HK-2 (cell line): ENCODE results near the gene S100PBP.

Experiments used
- DNase-seq: peaks from one replicate; pipeline ENCODE4 v3.0.0-alpha.2; 2018; ENCODE audit not compliant: unreplicated experiment

S100PBP gene

DNA sequence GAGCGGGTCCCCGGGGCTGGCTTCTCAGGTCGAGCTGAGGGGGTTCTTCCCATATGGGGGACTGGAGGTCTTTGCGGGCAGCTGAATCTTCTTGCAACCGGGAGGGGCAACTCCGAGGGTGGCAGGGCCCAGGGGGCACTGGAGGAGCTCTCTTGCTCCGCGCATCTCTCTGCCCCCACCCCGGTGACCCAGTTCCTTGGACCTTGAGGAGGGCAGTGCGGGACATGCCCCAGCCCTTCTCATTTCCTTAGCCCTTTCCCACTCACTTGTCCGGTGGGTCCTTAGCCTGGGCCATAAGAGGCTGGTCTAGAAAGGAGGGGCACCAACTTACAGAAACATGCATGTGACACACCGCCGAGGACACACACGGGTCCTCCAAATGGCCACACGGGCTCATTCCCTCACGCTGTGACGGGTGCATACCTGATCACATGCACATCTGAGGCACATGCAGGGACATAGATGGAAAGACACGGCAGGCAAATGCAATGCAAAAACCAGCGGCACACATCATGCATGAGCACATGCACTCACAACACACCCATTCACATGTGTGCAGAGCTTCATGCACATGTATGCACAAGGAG lies 69.5 kb downstream of the S100PBP start:
- DNase-seq = no peak

DNA sequence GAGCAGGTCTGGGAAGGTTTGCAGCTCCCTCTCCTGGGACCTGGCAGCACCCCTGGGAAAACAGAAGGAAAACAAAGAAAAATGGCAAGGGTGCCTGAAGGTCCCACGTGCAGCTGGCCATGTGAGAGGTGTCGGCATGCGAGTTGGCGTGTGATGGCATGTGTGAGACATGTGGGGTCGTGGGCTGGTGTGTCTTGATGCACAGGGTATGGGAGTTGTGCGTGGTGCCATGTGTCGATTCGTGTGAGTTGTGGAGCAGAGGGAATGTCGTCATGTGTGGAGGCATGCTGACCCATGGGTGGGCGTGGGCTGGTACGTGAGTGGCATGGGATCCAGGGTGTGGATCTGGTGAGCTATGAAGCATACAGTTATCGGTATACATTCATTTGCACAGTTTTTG lies 70.2 kb downstream of the S100PBP start:
- DNase-seq = no peak

- no peak for DNase-seq
Measured at GRCh38 chr1:32888134-32888533, 70.7 kb downstream of the S100PBP start.

DNA sequence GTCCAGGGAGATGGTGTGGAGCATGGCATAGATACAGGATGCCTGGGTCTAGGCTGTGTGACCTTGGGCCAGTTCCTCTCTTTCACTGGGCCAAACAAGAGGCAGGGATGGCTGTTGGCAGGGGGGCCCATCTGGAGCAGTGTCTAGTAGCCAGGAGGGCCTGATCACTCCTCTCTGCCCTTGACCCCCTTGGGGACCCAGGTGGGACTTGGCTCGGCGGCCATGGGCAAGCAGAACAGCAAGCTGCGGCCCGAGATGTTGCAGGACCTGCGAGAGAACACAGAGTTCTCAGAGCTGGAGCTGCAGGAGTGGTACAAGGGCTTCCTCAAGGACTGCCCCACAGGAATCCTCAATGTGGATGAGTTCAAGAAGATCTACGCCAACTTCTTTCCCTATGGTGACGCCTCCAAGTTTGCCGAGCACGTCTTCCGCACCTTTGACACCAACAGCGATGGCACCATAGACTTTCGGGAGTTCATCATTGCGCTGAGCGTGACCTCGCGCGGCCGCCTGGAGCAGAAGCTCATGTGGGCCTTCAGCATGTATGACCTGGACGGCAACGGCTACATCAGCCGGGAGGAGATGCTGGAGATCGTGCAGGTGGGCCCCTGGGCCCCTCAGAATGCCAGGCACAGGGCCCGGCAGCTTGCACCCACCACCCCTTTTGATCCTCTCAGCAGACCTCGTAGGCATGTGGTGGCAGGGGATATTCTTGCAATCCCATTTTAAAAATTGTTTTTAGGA lies 71.4 kb downstream of the S100PBP start:
- no peak for DNase-seq

DNA sequence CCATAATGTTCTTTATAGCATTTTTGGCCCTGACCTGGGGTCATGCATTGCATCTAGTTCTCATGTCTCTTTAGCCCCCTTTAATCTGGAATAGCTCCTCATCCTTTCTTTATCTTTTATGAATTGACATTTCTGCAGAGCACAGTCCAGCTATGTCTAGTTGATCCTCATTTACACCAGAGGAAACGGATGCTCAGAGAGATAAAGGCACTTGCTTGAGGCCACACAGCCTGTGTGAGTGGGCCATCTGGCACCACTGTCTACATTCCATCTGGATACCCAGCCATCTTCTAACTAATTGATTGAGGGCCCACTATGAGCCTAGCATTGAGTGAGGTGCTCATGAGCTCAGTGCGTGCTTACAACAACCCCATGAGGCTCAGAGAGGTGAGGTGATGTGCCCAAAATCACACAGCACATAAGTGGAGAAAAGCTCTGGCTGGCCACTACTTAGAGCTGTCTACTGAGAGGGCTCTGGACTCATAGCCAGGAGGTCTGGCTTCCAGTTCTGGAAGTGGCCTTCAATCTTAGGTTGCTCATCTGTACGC lies 72.4 kb downstream of the S100PBP start:
- DNase-seq = no peak

DNA sequence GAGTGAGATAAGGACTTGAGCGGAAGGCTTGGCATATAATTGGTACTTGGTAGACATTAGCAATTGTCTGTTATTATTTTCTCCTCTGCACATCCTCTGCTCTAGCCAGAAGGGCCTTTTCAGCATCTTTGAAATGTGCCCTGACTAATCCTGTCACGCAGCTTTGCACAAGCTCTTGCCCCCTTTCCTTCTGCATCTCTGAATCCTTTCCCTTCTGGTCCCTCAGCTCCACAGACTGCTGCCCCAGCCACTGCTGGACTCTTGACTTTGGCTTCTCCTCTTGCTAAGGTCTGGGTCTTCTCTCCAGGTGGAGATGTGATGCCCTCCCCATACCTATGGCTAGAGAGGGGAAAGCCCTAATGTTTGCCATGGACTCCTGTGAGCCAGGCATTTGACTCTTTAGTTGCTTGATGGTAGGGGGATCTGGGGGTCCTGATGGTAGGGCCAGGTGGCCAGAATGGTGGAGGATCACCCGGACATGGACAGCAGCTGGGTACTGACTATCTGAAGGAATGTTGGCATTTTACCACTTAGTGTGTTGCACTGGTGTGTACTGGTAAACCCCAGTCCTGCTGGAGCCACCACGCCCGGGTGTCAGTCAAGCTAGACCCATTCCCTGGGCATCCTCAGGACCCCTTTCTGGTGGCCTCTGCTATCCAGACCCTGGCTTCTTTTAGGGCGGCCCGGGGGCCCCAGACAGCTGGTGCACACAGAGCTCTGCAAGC lies 73.2 kb downstream of the S100PBP start:
- no peak for DNase-seq

DNA sequence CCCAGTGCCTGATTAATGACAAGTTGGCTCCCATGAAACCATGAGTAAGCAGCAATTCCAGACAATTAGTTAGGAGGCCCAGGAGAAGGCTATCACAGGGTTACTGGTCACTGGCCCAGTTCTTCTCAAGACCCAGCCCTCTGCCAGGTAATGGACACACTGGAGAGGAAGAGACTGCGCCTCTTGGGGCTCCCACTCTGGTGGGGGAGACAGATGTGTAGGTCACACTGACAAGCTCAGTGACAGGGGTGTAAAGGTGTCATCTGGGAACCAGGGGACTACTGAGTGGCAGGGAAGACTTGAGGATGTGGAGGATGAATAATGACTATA lies 73.8 kb downstream of the S100PBP start:
- DNase-seq = no peak

GRCh38 chr1:32891630-32892029 lies 74.2 kb downstream of the S100PBP start:
- no peak for DNase-seq

- no peak for DNase-seq
Measured at GRCh38 chr1:32892368-32893197, 75.1 kb downstream of the S100PBP start.

DNA sequence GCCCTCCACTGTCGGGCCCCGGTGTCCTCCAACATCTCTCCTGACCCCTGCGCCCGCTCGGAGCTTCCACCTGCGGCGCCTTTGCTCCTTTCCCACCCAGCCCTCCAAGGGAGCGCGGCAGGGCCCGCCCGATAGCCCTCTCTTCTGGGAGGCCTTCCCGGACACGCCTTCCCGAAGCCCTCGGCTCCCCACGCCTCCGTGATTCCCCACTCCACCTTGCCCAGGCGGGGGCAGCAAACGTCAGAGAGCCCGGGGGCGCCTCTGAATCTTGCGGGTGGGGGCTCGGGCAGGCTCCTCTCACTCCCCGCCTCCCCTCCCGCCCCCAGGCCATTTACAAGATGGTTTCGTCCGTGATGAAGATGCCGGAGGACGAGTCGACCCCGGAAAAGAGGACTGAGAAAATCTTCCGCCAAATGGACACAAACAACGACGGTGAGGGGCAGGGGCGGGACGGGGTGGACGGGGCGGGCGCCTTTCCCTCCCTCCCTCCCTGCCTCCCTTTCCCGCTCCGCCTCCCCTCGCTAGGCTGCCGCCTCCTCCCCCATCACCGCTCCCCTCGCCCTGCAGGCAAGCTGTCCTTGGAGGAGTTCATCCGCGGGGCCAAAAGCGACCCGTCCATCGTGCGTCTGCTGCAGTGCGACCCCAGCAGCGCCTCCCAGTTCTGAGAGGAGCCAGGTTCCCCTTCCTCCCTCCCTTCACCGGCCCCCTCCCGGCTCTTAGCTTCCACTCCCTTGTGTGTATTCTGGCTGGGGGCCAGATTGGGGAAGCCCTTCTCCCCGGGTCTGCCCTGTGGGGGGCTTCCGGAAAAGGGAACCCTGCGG lies 76.0 kb downstream of the S100PBP start:
- DNase-seq = no peak

GRCh38 chr1:32894019-32894600 lies 76.7 kb downstream of the S100PBP start:
- no peak for DNase-seq

DNA sequence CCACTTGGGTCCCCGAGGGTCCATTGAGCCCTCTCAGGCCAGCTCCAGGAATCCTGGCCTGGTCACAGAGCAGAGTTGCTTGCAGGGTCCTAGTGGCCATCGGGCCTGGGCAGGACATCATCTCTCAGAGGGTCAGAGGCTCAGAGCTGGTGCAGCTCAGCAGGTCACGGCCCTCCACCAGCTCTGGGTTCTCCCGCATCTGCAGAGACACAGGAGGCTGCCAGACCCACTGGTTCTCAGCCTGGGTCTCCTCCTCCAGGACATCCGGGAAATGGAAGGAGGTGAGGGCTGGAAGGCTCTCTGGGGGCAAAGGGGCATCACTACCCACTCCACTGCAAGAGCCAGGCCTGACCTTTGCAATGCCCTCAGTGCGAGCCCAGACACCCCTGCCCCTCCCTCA lies 77.2 kb downstream of the S100PBP start:
- no peak for DNase-seq

DNA sequence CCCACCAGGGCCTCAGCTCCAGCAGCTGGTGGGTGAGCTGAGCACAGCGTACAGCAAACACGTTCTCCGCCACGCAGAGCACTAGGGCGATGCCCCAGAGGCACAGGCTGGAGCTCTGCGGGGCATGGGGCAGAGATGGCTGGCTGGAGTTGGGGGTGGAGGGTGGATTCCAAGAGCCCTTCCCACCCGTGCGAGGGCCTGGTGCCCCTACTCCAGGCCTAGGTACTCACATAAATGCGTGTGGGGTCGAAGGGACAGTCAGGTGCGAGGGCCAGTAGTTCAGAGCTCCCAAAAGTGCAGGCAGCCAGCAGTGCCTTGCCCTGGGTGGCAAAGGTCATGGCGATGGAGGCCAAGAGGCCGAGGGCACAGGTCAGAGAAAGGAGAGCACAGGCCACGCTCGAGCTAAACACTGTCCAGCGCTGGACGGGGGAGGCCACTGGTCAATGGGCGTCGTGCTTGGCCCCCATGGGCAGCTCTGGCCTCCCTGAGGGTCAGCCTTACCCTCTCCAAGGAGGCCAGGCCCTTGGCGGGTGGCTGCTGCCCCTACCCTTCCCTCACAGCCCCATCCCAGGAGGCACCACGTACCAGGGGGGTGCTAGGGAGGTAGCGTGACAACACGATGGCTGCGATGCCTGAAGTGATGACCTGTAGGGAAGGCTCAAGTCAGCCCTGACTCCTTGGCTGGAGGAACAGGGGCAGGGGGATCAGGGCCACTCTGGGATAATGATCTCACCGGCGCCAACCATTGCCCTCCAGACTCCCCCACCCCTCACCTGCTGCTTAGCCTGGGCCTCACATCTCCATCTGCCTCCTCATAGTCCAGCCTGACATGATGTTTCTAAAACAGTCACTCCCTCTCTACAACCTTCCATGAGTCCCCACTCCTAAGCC lies 78.1 kb downstream of the S100PBP start:
- DNase-seq = no peak

- no peak for DNase-seq
Measured at GRCh38 chr1:32896451-32896850, 79.0 kb downstream of the S100PBP start.

DNA sequence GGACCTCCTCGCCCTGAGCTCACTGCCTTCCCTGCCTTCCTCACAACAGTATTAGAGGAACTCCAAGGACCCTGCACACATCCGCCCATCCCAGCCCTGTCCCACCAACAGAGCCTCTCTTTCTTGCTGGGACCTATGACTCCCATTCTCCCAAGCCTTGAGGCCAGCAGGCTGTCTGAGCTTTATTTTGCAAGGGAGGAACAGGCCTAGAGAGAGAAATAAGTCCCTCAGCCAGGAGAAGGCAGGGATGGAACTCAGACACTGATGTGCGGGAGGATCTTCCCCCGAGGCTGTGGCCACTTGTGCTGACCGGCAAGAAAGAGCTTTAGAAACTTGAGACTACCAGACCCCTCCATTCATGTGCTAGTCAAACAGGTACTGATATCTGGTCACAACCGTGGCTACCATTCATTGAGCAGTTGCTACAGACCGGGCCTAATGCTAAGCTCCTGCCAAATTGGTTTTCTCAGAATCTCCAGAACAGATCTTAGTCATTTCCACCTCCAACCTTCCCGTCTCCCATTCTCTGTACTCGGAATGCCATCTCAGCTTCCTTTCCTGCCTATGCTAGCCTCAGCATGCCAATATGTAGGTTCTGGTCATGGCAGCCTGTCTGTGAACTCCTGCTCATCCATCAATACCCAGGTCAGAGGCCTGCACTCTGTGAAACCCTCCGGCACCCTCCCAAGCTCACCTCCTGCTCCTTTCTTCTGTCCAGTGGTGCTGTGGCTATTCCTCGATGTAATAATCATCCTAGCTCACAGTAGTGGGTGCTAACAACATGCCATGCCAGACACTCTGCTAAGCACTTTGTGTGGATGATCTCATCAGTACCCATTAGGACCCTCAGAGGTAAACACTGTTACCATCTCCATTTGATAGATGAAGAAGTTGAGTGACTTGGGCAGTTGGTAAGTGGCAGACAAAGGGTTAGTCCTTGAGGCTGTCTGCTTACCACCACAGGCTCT lies 79.9 kb downstream of the S100PBP start:
- no peak for DNase-seq

GRCh38 chr1:32898056-32898455 lies 80.6 kb downstream of the S100PBP start:
- no peak for DNase-seq

GRCh38 chr1:32898958-32899357 lies 81.5 kb downstream of the S100PBP start:
- DNase-seq = no peak

DNA sequence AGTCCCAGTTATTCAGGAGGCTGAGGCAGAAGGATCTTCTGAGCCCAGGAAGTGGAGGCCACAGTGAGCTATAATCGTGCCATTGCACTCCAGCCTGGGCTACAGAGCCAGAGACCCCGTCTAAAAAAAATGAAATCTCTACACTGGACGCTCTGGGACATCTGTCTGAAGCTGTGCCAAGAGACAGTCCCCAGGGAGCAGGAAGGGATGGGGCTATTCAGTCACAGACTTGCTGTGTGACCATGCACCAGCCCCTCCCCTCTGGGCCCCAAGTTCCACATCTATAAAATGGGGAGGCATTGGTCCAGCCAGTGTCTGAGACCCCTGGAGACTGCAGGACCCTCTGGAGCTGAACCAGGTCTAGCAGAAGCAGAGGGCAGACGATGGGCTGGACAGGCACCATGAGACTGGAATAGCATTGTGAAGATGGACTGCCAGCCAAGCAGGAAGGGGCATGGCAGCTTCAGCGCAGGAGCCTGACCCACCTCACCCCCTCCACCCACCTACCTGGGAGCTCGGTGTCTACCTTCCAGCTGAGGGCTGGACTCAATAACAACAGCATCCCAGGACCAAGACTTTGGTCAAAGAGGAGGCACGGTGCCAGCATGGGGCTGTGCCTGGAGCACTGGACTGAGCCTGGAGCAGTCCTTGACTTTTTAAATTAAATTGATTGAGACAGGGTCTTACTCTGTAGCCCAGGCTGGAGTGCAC lies 82.3 kb downstream of the S100PBP start:
- no peak for DNase-seq
